ENCODE data around the gene TEX29. TPM values are rescaled to one million over a fixed set of nuclear protein-coding genes. Genes with fewer than 3 reads are reported as not detected.
A peak's percentile ranks its signal among the peaks of the same experiment; 100 is the strongest.

TEX29 gene
- total RNA-seq, 1 donor = not detected

- TF ChIP-seq, protein P1, sequence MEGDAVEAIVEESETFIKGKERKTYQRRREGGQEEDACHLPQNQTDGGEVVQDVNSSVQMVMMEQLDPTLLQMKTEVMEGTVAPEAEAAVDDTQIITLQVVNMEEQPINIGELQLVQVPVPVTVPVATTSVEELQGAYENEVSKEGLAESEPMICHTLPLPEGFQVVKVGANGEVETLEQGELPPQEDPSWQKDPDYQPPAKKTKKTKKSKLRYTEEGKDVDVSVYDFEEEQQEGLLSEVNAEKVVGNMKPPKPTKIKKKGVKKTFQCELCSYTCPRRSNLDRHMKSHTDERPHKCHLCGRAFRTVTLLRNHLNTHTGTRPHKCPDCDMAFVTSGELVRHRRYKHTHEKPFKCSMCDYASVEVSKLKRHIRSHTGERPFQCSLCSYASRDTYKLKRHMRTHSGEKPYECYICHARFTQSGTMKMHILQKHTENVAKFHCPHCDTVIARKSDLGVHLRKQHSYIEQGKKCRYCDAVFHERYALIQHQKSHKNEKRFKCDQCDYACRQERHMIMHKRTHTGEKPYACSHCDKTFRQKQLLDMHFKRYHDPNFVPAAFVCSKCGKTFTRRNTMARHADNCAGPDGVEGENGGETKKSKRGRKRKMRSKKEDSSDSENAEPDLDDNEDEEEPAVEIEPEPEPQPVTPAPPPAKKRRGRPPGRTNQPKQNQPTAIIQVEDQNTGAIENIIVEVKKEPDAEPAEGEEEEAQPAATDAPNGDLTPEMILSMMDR (IDR thresholded peaks at IDR 0.05; ENCODE audit: insufficient read depth, low read depth, low read length) = no peak
- DNase-seq (ENCODE audit: low read depth) = no peak
- H3K4me3 ChIP-seq (ENCODE audit: low read depth, low read length) = no peak overlapping the region
Observed at GRCh38 chr13:111289251-111289650, 31.2 kb upstream of the TEX29 start.

- no peak for DNase-seq (ENCODE audit: low read depth)
- H3K4me3 ChIP-seq (ENCODE audit: low read depth, low read length) = no peak overlapping the region
- TF ChIP-seq, protein P1 (IDR thresholded peaks at IDR 0.05; ENCODE audit: insufficient read depth, low read depth, low read length) = no peak
Observed at GRCh38 chr13:111291908-111292307, 28.5 kb upstream of the TEX29 start.

- no peak for DNase-seq (ENCODE audit: low read depth)
- TF ChIP-seq, protein P1 (IDR thresholded peaks at IDR 0.05; ENCODE audit: insufficient read depth, low read depth, low read length) = no peak
- H3K4me3 ChIP-seq (ENCODE audit: low read depth, low read length) = no peak overlapping the region
Observed at GRCh38 chr13:111292710-111293485, 27.5 kb upstream of the TEX29 start.

DNA sequence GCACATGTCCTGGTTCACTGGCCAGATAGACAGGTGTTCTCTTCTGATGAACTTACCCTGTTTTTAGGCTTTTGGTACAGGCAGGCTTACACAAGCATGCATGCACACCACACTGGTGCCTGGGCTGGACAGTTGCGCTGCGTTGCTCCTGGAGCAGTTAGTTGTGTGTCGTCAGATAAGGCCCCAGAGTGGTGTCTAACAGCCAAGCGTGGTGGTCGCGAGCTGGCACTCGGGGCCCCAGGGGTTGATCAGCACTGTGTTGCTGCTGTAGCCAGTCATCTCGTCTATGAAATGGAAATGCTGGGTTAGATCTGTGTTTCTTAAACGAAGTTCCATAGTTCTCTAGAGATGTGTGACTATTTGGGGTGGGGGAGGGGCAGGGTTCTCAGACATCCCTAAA, 24.6 kb upstream of the TEX29 start:
- no peak overlapping the region for H3K4me3 ChIP-seq (ENCODE audit: low read depth, low read length)
- no peak for DNase-seq (ENCODE audit: low read depth)
- TF ChIP-seq, protein P1 (IDR thresholded peaks at IDR 0.05; ENCODE audit: insufficient read depth, low read depth, low read length) = no peak

DNA sequence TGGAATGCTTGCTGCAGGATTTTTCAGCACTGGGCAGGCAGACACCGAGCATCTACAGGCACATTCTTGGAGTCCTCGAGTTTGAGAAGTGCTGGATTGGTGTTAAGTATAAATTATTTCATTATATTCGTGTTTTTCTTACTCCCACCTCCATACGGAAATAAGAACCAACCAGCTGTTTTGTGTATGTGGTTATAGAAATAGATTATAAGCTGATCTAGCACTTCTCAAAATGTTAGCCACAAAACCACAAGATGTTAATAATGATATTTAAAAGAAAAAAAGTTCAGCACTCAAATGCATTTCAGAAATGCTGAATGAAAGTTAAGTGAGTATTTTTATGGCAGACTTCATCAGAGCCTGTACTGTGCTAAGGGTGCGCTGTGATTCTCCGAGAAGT, 24.0 kb upstream of the TEX29 start:
- TF ChIP-seq, protein P1 (IDR thresholded peaks at IDR 0.05; ENCODE audit: insufficient read depth, low read depth, low read length) = no peak
- H3K4me3 ChIP-seq (ENCODE audit: low read depth, low read length) = no peak overlapping the region
- DNase-seq (ENCODE audit: low read depth) = peak; percentile 20

DNA sequence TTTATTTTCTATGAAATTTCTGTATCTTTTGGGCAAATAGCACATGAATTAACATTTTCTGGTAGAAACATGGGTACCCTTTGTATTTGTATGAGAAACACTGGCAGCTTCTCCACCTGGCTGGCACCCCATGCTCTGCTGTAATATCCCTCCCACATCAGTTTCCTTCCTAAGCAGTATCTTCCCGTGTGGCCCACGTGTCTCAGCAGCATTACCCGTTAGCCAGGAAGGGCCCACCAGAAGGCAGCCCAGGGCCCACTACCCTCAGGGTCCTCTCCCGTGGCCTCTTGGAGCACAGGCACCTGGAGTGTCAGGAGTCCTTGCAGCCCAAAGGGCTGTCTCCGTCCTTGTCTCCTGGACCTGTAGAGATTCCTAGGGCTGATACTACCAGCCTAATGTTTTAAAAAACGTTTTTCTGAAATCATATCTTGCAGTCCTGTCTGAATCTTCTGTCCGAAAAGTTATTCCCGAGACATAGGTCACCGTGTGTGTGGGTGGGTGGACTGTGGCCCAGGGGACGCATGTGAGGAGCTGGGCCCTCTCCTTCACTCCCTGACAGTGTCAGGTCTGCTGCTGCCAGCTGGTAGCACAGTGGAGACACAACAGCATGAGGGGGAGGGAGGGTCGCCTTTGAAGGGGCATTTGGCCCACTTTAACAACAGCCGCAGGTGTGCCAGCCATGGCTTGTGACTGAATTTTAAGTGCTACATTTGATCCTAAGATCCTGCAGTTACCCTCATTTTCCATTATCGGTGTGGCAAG, 22.0 kb upstream of the TEX29 start:
- no peak for DNase-seq (ENCODE audit: low read depth)
- TF ChIP-seq, protein P1 (IDR thresholded peaks at IDR 0.05; ENCODE audit: insufficient read depth, low read depth, low read length) = no peak
- H3K4me3 ChIP-seq (ENCODE audit: low read depth, low read length) = no peak overlapping the region
